PC-9 (cell line): ENCODE results near the gene AOPEP.

Experiments used
- CTCF ChIP-seq: fragments of 200-600 bp; sonication (generic); conservative IDR thresholded peaks from 2 replicates; pipeline ENCODE4 v1.6.1; 2017; ENCODE audit warnings: mixed run types, antibody characterized with exemption, mild to moderate bottlenecking, moderate library complexity
- EZH2 ChIP-seq: fragments of 200-600 bp; sonication (generic); IDR thresholded peaks from 2 replicates; pipeline ENCODE4 v1.8.0; 2017; ENCODE audit warnings: antibody characterized with exemption, low read depth

- TF ChIP-seq CTCF = no peak
- TF ChIP-seq EZH2 = no peak
Observed at GRCh38 chr9:94922691-94923107, 196.2 kb downstream of the AOPEP start.
